SK-N-SH treated with all-trans-retinoic acid at 6 μM for 48 hours (cell line): ENCODE results near the gene MID1IP1.

Experiments used
- ESRRG ChIP-seq: fragments of 250-450 bp; sonication (Bioruptor Pico); IDR thresholded peaks from 2 replicates; pipeline ENCODE4 v1.6.1; 2021; ENCODE audit warnings: mild to moderate bottlenecking
- RARB ChIP-seq: fragments of 250-450 bp; sonication (Bioruptor Pico); IDR thresholded peaks from 2 replicates; pipeline ENCODE4 v1.8.0; 2021; ENCODE audit warnings: mild to moderate bottlenecking, moderate library complexity
- SNAI2 ChIP-seq: fragments of 250-450 bp; sonication (Bioruptor Pico); IDR thresholded peaks from 2 replicates; pipeline ENCODE4 v1.5.0; 2020; ENCODE audit warnings: mild to moderate bottlenecking, moderate library complexity
- TOX ChIP-seq: fragments of 250-450 bp; sonication (Bioruptor Pico); IDR thresholded peaks from 2 replicates; pipeline ENCODE4 v1.8.0; 2021; ENCODE audit warnings: mild to moderate bottlenecking, moderate library complexity, borderline replicate concordance
- ZFP3 ChIP-seq: fragments of 250-450 bp; sonication (Bioruptor Pico); IDR thresholded peaks from 2 replicates; pipeline ENCODE4 v1.5.0; 2020; ENCODE audit warnings: mild to moderate bottlenecking, moderate library complexity
- ZFP30 ChIP-seq: fragments of 450-650 bp; formaldehyde crosslinking; IDR thresholded peaks from 2 replicates; pipeline ENCODE4 v1.5.0; 2022; ENCODE audit warnings: mild to moderate bottlenecking, moderate library complexity
- ZNF70 ChIP-seq: fragments of 450-650 bp; formaldehyde crosslinking; IDR thresholded peaks from 2 replicates; pipeline ENCODE4 v1.5.0; 2020; ENCODE audit warnings: mild to moderate bottlenecking, moderate library complexity
- TF ChIP-seq, protein P1 (sequence below): fragments of 250-450 bp; sonication (Bioruptor Pico); IDR thresholded peaks from 2 replicates; pipeline ENCODE4 v1.5.1; 2020; ENCODE audit warnings: low read depth, mild to moderate bottlenecking, moderate library complexity
- TF ChIP-seq, protein P2 (sequence below): fragments of 250-450 bp; sonication (Bioruptor Pico); IDR thresholded peaks from 2 replicates; pipeline ENCODE4 v1.8.0; 2020; ENCODE audit warnings: mild to moderate bottlenecking, moderate library complexity, borderline replicate concordance

DNA sequence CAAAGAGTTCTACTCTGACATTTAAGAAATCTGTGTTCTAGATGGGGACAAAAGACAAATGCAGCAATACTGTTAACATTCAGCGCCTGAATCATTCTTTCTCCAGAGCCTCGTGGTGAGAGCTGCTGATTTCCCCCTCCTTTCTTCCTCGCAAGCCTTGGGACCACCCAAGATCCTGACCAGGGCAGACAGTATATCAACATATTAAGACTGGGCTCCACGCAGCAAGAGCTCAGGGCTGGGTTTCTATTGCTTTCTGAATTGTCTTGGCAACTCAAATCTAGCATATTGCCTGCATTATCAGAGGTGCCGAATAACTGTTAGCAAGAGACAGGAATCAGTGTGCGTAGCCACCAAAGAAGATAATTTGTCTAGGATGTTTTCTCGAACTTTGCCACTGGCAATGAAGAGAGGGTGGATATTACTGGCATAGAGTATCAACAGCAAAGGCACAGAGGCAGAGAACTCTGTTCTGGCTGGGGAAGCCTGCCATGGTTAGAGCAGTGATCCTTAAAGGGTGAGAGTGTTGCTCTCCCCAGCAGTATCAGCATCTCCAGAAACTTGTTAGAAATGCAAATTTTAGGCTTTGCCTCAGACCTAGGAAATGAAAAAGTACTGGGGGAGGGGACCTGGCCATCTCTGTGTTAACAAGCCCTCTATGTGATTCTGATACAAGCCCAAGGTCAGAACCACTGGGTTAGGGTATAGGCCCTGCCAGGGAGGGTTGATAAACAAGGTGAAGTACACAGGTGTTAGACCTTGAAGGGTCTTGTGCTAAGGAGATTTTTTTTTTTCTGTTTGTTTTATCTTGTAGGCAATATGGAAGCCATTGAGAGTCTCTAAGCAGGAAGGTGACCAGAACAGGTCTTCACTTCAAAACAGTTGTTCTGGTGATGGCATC lies 46.2 kb upstream of the MID1IP1 start:
- TF ChIP-seq ZNF70 (no peak), ZFP3 (CRISPR knock-in tag) (no peak), RARB (CRISPR knock-in tag) (no peak), TOX (CRISPR knock-in tag) (no peak), ZFP30 (CRISPR knock-in tag) (no peak), ESRRG (no peak), SNAI2 (CRISPR knock-in tag) (no peak)
- TF ChIP-seq, protein P1, sequence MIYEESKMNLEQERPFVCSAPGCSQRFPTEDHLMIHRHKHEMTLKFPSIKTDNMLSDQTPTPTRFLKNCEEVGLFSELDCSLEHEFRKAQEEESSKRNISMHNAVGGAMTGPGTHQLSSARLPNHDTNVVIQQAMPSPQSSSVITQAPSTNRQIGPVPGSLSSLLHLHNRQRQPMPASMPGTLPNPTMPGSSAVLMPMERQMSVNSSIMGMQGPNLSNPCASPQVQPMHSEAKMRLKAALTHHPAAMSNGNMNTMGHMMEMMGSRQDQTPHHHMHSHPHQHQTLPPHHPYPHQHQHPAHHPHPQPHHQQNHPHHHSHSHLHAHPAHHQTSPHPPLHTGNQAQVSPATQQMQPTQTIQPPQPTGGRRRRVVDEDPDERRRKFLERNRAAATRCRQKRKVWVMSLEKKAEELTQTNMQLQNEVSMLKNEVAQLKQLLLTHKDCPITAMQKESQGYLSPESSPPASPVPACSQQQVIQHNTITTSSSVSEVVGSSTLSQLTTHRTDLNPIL (CRISPR knock-in tag) = no peak
- TF ChIP-seq, protein P2, sequence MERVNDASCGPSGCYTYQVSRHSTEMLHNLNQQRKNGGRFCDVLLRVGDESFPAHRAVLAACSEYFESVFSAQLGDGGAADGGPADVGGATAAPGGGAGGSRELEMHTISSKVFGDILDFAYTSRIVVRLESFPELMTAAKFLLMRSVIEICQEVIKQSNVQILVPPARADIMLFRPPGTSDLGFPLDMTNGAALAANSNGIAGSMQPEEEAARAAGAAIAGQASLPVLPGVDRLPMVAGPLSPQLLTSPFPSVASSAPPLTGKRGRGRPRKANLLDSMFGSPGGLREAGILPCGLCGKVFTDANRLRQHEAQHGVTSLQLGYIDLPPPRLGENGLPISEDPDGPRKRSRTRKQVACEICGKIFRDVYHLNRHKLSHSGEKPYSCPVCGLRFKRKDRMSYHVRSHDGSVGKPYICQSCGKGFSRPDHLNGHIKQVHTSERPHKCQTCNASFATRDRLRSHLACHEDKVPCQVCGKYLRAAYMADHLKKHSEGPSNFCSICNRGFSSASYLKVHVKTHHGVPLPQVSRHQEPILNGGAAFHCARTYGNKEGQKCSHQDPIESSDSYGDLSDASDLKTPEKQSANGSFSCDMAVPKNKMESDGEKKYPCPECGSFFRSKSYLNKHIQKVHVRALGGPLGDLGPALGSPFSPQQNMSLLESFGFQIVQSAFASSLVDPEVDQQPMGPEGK (CRISPR knock-in tag) = no peak
